HPDE6-E6E7 (cell line): ENCODE data around the gene ERC2.
"Not testable (repeated sequence)": the region's sequence is repeated elsewhere in the genome, so short reads cannot be mapped to it uniquely, and the experiment has no call there.

Source experiments
- DNase-seq: peaks from one replicate; pipeline ENCODE4 v3.0.0; 2011; ENCODE audit warnings: missing footprints; ENCODE audit errors: extremely low spot score

ERC2 gene

DNA sequence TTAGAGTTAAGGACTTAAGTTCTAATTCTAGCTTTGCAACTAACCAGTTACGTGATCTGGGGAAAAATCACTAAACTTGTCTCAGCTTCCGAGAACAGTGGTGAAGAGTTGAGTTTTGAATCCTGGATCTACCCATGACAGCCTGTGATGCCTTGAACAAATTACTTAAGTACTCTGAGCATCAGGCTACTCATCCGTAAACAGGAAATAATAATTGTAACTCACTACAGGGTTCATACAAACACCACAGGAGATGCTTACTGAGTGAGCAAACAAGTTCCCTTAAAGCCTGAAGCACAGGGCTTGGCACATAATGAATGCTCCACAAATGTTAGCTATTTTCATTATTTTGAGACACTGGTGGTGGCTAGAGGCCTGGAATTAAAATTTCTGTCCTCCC, 158.8 kb downstream of the ERC2 start:
- no peak for DNase-seq

- DNase-seq, result no peak
Measured at GRCh38 chr3:56308471-56308870, 159.8 kb downstream of the ERC2 start.

DNA sequence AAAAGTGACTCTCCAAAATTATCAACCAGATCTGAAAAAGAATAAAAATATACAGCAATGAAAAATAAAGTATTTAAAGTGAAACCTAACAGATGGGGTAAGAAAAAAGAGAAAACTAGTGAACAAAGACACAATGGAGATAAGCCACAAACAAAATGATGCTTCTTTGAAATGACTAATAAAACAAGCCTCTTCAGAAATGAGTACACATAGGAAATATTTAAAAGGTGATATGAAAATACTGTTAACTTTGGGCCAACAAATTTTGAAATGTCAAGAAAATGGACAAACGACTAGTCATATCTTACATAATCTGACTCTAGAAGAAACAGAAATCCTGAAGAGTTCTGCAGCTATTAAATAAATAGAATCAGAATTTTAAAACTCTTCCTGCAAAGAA, 164.2 kb downstream of the ERC2 start:
- DNase-seq, result no peak

DNA sequence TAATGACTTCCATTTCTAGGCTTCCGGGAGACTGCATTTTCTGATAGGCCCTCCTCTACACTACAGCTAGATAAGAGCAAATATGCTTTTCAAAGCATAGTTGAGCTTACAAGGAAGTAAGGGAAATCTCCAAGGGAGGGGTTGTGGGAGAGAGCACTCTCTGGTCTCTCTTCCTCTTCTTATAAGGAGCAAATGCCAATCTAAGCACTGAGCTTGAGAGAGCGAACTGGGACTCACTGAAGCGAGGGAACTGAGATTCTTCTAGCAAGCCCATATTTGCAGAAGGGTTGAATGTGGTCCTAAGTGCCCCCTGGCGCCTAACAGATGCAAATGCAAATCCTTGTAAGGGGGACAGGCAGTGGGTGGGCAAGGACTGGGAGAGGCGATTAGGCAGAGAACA, 164.8 kb downstream of the ERC2 start:
- no peak for DNase-seq

GRCh38 chr3:56302417-56302816, 165.8 kb downstream of the ERC2 start:
- no peak for DNase-seq

GRCh38 chr3:56297281-56297840, 170.9 kb downstream of the ERC2 start:
- no peak for DNase-seq

- no peak for DNase-seq
Measured at GRCh38 chr3:56296361-56296760, 171.9 kb downstream of the ERC2 start.

DNA sequence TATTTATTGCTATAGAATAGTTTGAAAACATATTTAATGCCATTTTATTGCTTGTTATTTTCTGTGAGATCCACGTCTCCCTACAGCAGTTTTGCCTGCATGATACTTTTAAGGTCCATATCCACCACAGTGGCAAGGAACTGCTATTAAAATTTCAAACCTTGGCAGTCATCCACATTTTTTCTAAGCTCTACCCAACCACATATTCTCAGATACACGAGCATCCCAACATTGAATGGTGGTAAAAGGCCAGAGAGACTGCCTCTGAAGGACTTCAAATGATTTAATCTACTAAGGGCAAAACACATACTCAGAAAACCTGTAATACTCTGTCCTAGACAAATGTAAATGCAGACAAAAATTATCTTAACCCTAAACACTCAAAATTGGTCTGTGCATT, 173.1 kb downstream of the ERC2 start:
- DNase-seq, result no peak

- DNase-seq, result no peak
Measured at GRCh38 chr3:56294286-56294685, 174.0 kb downstream of the ERC2 start.

DNA sequence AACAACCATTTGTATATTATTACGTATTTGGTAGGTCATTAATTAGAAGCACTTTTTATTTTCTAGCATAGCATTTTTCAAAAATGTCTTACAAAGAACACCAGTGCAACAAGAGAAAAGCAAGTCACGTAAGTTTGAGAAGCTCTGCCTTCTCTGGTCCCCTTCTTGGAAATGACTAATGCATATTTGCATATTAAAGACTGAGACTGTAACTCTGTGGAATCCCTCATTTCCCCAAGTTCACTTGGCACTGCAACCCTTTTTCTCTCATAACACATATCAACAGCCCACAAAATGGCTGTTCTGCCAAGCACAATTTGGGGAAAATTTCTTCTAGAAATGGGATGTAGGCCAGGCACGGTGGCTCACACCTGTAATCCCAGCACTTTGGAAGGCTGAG, 176.3 kb downstream of the ERC2 start:
- DNase-seq, result no peak

GRCh38 chr3:56291244-56291680, 177.0 kb downstream of the ERC2 start:
- DNase-seq, result no peak

DNA sequence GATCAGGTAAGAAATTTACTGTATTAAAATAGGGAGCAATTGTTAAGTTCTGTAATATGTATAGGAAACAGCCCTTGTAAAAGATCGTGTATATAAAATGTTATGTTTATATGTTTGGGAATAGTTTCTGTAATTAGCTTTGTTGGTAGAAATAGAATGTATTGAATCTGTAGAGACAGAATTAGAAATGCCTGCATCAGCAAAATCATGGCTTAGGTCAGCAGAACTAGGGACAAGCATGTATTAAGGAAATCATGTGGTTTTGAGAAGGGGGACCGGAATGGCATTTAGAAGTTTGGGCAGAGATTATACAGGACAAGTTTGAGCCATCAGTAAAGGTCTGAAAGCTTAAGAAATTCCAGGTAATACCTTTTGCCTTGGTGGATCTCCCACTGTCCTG, 177.9 kb downstream of the ERC2 start:
- DNase-seq, result no peak

GRCh38 chr3:56288258-56288657, 180.0 kb downstream of the ERC2 start:
- DNase-seq, result no peak

DNA sequence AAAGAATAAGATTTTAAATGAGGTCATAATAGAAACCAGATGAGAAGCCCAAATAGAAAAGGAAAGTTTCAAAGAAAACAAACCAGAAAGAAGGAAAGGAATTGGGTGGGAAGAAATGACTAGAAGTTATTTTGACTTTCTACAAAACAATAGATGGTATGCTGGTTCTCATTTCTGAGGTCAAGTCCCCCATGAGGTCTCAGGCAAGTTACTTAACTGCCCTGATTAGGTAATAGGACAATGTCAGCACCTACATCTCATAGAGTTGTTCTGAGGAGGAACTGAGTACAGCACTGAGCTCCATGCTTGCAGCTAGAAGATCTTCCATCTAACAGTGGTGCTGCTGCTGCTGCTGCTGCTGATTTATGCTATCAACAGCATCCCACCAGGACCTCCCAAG, 185.9 kb downstream of the ERC2 start:
- no peak for DNase-seq

DNA sequence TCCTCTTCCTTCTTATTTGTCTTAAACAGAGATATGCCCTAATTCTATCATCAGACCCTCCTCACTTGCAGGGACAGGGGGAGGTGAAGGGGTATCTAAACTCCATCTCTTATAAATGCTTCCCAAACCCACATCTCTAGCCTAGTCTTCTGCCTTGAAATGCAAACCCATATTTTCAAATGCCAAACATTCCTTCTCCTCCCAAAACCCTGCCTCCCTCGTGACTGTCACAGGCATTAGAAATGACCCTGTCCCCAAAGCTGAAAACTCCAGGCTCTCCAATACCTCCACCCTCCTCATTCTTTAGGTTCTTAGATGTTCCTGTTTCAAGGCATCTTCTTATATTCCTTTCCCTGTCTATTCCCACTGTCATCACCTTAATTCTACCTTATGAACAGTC, 191.0 kb downstream of the ERC2 start:
- DNase-seq, result no peak

DNA sequence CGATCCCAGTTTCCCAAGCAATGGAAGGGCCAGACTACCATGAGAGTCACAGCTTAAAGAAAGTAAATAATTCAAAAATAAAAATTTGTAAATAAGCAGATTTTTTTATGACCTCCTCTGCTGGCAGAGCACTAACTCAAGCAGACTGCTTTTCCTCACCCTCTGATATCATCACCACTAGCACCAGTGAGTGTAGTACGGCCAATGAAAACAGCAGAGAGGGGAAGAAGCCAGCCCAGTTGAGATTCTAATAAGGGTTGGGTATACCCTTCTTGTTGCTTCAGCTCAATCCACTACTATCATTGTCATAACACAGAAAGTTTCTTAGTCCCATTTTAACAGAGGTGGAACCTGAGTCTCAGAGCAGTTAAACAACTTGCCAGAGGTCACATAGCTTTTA, 193.1 kb downstream of the ERC2 start:
- DNase-seq, result no peak

DNA sequence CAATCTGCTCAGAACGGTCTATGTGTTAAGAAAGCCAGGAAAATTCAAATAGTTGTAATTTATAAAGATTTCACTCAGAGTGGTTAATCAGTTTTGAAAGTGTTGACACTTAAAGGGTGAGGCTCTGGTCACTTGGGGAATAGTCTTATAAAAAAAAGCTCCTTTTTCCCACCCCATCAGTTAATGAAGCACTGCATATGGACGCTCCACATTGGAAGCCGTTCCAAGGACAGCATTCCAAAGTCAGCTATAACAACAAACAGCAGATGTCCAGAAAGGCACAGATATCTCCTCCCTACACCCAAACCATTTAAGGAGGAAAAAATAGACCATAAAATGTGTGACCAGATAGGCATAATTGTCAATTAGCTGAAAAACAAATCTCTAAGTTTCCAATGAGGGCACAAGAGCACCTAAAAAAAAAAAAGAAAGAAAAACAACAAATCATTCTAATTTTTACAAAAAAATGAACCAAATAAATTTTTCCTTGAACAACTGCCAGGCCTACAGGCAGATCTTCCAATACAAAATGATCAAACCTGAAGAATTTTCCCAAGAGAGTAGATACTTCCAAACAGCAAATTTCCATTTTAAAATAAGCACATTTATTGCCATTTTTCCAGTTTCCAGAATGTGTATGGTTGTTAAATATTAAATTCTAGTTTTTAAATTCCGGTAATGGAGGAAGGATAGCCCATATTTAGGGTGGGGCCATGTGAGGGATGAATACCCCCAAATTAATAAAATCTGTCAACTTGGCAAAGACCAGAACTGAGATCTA, 198.3 kb downstream of the ERC2 start:
- no peak for DNase-seq

DNA sequence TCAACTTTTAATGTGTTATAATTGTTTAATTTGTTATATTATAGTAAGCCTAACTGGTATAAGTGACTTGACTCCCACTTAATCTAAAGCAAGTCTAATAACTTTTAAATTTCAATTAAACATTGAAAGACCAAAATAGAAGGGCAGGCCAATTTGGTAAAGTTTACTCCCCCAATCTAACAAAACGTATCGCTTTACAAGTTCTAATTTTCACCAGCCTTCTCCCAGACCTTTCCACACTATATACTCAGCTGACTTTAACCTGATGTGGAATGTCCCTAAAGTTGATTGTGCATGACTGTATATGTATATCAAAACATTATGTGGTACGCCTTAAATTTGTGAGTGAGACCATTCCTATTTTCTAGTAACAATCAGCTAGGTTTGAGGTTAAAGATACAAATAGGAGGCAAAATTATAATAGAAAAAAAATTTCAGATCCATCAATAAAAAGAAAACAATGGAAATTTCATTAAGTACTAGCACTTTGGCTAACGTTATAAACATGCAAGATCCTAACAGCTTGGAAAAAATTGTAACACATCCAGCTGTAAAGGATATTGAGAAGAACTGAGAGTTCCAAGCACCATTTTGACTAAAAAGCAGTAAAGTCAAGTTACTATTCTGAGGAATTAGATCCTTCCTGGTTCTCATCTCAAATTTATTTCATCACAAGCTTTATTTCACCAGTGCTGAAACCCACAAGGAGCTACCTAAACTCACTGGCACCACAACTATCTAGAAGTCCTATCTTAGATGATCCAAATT, 199.5 kb downstream of the ERC2 start:
- no peak for DNase-seq

- not testable (repeated sequence) for DNase-seq
Measured at GRCh38 chr3:56261852-56262251, 206.4 kb downstream of the ERC2 start.

DNA sequence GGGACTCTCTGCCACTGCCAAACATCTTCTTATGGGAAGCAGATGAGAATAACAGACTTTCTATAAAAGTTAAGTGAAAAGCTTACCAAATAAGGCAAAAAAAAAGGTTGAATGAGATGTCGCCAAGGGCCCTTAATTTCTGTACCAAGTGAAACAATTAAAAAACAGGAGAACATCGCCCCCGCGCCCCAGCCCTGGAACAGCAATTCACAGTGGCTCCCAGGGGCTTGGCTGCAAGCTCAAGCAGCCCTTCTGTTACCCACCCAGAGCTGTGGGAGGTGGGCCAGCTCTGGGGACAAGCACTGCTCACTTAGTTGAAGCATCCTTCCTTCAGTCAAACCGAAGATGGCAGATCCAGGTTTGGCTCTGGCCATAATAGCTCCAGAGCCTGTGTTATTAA, 208.0 kb downstream of the ERC2 start:
- DNase-seq, result no peak

- DNase-seq, result no peak
Measured at GRCh38 chr3:56257826-56258225, 210.4 kb downstream of the ERC2 start.

- DNase-seq, result no peak
Measured at GRCh38 chr3:56254835-56255234, 213.4 kb downstream of the ERC2 start.
